Vein endothelial cell (primary cell): ENCODE data around the gene MOCS3. TPM values are rescaled to one million over a fixed set of nuclear protein-coding genes. Genes with fewer than 3 reads are reported as not detected.

Experiments
- total RNA-seq: library from RNA; depleted of rRNA; stranded (reverse); fragments of >200 nt; gene quantifications from 2 replicates; pipeline ENCODE4 v1.2.3, GENCODE V29; 2012

The MOCS3 gene, protein sequence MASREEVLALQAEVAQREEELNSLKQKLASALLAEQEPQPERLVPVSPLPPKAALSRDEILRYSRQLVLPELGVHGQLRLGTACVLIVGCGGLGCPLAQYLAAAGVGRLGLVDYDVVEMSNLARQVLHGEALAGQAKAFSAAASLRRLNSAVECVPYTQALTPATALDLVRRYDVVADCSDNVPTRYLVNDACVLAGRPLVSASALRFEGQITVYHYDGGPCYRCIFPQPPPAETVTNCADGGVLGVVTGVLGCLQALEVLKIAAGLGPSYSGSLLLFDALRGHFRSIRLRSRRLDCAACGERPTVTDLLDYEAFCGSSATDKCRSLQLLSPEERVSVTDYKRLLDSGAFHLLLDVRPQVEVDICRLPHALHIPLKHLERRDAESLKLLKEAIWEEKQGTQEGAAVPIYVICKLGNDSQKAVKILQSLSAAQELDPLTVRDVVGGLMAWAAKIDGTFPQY
- 9.5 TPM in 2 replicates for total RNA-seq

DNA sequence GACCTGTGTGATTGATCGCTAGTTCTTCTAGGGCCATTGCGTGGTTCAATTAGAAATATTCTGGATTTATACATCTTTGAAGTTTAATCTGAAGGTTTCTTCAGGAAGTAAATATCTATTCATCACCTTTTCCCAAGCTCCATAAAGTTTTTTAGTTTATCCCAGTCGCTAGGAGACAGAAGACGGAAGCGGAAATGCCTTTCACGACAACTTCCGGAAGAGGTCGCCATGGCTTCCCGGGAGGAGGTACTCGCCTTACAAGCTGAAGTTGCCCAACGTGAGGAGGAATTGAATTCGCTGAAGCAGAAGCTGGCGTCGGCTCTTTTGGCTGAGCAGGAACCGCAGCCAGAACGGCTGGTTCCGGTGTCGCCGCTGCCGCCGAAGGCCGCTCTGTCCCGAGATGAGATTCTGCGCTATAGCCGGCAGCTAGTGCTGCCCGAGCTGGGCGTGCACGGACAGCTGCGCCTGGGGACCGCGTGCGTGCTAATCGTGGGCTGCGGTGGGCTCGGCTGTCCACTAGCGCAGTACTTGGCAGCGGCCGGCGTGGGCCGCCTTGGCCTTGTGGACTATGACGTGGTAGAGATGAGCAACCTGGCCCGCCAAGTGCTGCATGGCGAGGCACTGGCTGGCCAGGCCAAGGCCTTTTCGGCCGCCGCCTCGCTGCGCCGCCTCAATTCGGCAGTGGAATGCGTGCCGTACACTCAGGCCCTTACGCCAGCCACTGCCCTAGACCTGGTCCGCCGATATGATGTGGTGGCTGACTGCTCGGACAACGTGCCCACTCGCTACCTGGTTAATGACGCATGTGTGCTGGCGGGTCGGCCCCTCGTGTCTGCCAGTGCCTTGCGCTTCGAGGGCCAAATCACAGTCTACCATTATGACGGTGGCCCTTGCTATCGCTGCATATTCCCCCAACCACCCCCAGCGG, at the start of gene MOCS3:
Gene MOCS3 (plus strand): TSS at position 204 of the 928 bp plus-strand sequence. CDS start 25 bp downstream, at position 229.

DNA sequence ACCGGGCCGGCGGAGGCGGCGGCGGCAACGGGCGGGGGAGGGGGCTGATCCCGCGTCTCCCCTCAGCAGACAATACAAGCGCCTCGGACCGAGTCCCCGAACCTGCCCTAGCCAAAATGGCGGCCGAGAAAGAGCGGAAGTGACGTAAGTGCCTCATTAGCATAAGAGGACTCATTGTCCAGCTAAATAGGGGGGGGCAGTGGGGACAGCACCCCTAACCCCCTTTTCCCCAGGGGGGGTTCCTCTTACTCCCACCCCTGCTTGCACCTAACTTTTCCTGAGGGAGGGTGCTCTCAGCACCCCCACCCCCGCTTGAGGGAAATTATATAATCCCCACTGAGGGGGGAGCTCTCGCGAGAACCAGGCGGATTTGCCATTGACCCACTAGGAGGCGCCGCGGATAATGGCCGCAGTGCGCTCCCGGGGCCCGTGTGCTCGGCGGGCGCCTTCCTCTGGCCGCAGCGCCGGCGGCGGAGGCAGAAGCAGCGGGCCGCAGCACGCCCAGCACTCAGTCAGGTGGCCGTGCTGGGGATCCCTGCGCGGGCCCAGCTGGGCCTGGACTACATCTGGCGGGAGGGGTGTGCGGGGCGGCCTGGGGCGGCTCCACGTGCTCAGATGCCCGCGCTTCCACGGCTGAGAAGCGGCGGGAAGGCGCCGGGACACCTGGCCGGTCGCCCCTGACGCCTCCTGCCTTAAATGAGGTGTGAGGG, 27.2 kb upstream of the MOCS3 start, which contains the start of gene ADNP:
Gene ADNP (minus strand): TSS at position 132 of the 710 bp plus-strand sequence. CDS start 27,441 bp downstream, outside the sequence.

DNA sequence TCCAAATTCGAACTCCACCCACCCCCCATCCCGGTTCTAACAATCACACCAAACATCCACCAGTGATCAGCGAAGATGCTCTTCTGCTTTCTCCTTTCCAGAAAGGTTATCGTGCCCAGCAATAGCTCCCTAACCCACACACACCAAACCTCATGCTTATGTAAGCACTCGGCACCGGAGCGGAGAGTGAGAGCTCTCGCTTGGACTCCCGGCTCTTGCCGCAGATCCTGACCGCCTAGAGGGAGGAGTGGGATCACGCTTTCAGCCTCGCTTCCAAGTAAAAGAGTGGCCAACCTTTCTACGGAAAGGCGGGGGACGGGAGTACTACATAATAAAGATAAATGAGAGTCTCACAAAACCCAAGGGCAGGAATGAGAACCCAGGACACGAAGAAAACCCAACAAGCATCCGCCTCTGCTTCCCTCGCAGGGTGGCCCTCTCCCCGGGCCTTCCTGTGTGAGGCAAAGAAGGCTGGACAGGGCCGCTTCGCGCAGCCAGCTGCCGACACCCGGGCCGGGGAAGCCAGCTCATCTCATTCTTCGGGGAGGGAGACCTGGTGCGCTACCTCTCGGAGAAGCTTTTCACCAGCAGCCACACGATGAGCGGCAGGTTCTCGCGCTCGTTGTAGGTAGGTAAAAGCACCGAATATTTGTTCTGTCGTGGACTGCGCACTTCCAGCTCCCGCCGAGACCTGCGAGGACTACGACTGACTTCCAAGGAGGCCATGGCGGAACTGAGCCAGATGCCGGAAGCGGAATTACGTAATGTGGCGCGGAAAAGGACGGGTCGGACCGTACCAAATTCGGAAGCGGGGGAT, 612 bp upstream of the MOCS3 start, which contains the start of gene DPM1:
Gene DPM1 (minus strand): TSS at position 735 of the 817 bp plus-strand sequence. CDS start 9 bp downstream, at position 726.

Other genes with a start within 250 kb of the MOCS3 start
- 0.57 and 0.65 TPM in 2 replicates for gene PARD6B, start 227.2 kb upstream of the MOCS3 start, total RNA-seq
- 1.1 and 1.3 TPM in 2 replicates for gene BCAS4, start 163.8 kb upstream of the MOCS3 start, total RNA-seq
- 35.3 and 35.6 TPM in 2 replicates for gene ADNP, start 27.4 kb upstream of the MOCS3 start, total RNA-seq
- gene DPM1, start 286 bp upstream of the MOCS3 start, total RNA-seq = 49.3 and 73.3 TPM in 2 replicates
- 2.0 and 2.5 TPM in 2 replicates for gene KCNG1, start 64.3 kb downstream of the MOCS3 start, total RNA-seq